ENCODE results near the gene PGP. TPM values are rescaled to one million over a fixed set of nuclear protein-coding genes. Genes with fewer than 3 reads are reported as not detected.
"Not testable (repeated sequence)": the region's sequence is repeated elsewhere in the genome, so short reads cannot be mapped to it uniquely, and the experiment has no call there.

Gene PGP
- polyA plus RNA-seq, 1 donor (not counting 4 experiments of a cell fraction or from before 2014, with no cell fraction given): 10.3 TPM

GRCh38 chr16:2242598-2242997 lies 28.0 kb upstream of the PGP start:
- Histone ChIP-seq H3K27me3 (ENCODE audit: control insufficient read depth, extremely low read depth, insufficient read depth, low read length) (peaks cover 10% of the 10 kb centered on the region), H2AFZ (ENCODE audit: control insufficient read depth, low read length) (no peak overlapping the region), H4K20me1 (ENCODE audit: control insufficient read depth, extremely low read depth, insufficient read depth, low read length) (no peaks in the 10 kb centered on the region), H3K9me3 (ENCODE audit: control insufficient read depth, low read depth, low read length) (no peaks in the 10 kb centered on the region), H3K9me1 (ENCODE audit: control insufficient read depth, extremely low read depth, insufficient read depth, low read length) (no peaks in the 10 kb centered on the region), H3K4me1 (ENCODE audit: control insufficient read depth, extremely low read depth, insufficient read depth, low read length) (peaks cover 3% of the 10 kb centered on the region), H3K79me2 (ENCODE audit: control insufficient read depth, insufficient read depth, low read length) (no peaks in the 10 kb centered on the region), H3K27ac (ENCODE audit: control insufficient read depth, insufficient read depth, low read length) (no peak overlapping the region), H3K36me3 (ENCODE audit: control insufficient read depth in 2 of 2, extremely low read depth in 1 of 2, insufficient read depth in 2 of 2, low read length in 2 of 2) (peaks cover 20 to 24% of the 10 kb centered on the region in 2 experiments), H3K4me3 (ENCODE audit: control insufficient read depth in 2 of 3, extremely low read depth in 1 of 3, insufficient read depth in 2 of 3, low read depth in 1 of 3, low read length in 3 of 3) (no peak overlapping the region), H3K4me2 (ENCODE audit: control insufficient read depth, extremely low read depth, insufficient read depth, low read depth, low read length) (no peak overlapping the region), H3K9ac (ENCODE audit: control insufficient read depth, extremely low read depth, insufficient read depth, low read length) (no peak overlapping the region)
- dilution Hi-C loops (cut with MboI; ENCODE audit: extremely low pct_ligation_motif_present, low sequenced_read_pairs): no loop called here
- DNase-seq (ENCODE audit: low read depth, low spot score) (no peak), FAIRE-seq (no peak)
- TF ChIP-seq EZH2 (IDR thresholded peaks at IDR 0.05; ENCODE audit: low read length): no peak
- TF ChIP-seq, protein P1, sequence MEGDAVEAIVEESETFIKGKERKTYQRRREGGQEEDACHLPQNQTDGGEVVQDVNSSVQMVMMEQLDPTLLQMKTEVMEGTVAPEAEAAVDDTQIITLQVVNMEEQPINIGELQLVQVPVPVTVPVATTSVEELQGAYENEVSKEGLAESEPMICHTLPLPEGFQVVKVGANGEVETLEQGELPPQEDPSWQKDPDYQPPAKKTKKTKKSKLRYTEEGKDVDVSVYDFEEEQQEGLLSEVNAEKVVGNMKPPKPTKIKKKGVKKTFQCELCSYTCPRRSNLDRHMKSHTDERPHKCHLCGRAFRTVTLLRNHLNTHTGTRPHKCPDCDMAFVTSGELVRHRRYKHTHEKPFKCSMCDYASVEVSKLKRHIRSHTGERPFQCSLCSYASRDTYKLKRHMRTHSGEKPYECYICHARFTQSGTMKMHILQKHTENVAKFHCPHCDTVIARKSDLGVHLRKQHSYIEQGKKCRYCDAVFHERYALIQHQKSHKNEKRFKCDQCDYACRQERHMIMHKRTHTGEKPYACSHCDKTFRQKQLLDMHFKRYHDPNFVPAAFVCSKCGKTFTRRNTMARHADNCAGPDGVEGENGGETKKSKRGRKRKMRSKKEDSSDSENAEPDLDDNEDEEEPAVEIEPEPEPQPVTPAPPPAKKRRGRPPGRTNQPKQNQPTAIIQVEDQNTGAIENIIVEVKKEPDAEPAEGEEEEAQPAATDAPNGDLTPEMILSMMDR (optimal IDR thresholded peaks at IDR 0.05 in 1 of 3, IDR thresholded peaks at IDR 0.05 in 1 of 3, conservative IDR thresholded peaks at IDR 0.05 in 1 of 3; ENCODE audit: extremely low read depth in 1 of 3, insufficient read depth in 2 of 3, low read length in 3 of 3): no peak

- H3K4me3 ChIP-seq (ENCODE audit: control insufficient read depth in 2 of 3, extremely low read depth in 1 of 3, insufficient read depth in 2 of 3, low read depth in 1 of 3, low read length in 3 of 3); H3K4me1 ChIP-seq (ENCODE audit: control insufficient read depth, extremely low read depth, insufficient read depth, low read length); H3K9me3 ChIP-seq (ENCODE audit: control insufficient read depth, low read depth, low read length); H4K20me1 ChIP-seq (ENCODE audit: control insufficient read depth, extremely low read depth, insufficient read depth, low read length); H3K4me2 ChIP-seq (ENCODE audit: control insufficient read depth, extremely low read depth, insufficient read depth, low read depth, low read length); DNase-seq (ENCODE audit: low read depth, low spot score); H3K9me1 ChIP-seq (ENCODE audit: control insufficient read depth, extremely low read depth, insufficient read depth, low read length); FAIRE-seq; H3K27ac ChIP-seq (ENCODE audit: control insufficient read depth, insufficient read depth, low read length); H3K9ac ChIP-seq (ENCODE audit: control insufficient read depth, extremely low read depth, insufficient read depth, low read length); dilution Hi-C loops (cut with MboI; ENCODE audit: extremely low pct_ligation_motif_present, low sequenced_read_pairs); H2AFZ ChIP-seq (ENCODE audit: control insufficient read depth, low read length); H3K79me2 ChIP-seq (ENCODE audit: control insufficient read depth, insufficient read depth, low read length): not testable (repeated sequence)
- H3K27me3 ChIP-seq (ENCODE audit: control insufficient read depth, extremely low read depth, insufficient read depth, low read length): peaks cover 32% of the 10 kb centered on the region
- H3K36me3 ChIP-seq (ENCODE audit: control insufficient read depth in 2 of 2, extremely low read depth in 1 of 2, insufficient read depth in 2 of 2, low read length in 2 of 2): peaks cover 11 to 15% of the 10 kb centered on the region in 2 experiments
Measured at GRCh38 chr16:2240331-2240730, 25.7 kb upstream of the PGP start.
